GM19467 (cell line): Measurements from ENCODE around the gene SOX1.

Experiments
- ATAC-seq: cut with Tn5 transposase; IDR thresholded peaks from one replicate; pipeline ENCODE4 v1.9.1; 2021; ENCODE audit warnings: mild to moderate bottlenecking, moderate library complexity; ENCODE audit not compliant: unreplicated experiment

The SOX1 gene

GRCh38 chr13:112058519-112058873, 8.5 kb upstream of the SOX1 start:
- ATAC-seq: no peak

GRCh38 chr13:112058941-112059340, 8.0 kb upstream of the SOX1 start:
- ATAC-seq: no peak

GRCh38 chr13:112059457-112060281, 7.3 kb upstream of the SOX1 start:
- ATAC-seq: no peak

- no peak for ATAC-seq
Observed at GRCh38 chr13:112060282-112060830, 6.6 kb upstream of the SOX1 start.

- ATAC-seq: no peak
Observed at GRCh38 chr13:112060899-112061366, 6.0 kb upstream of the SOX1 start.

- no peak for ATAC-seq
Observed at GRCh38 chr13:112061367-112062061, 5.4 kb upstream of the SOX1 start.

GRCh38 chr13:112062072-112062567, 4.8 kb upstream of the SOX1 start:
- ATAC-seq: no peak

GRCh38 chr13:112062571-112063570, 4.1 kb upstream of the SOX1 start:
- ATAC-seq: no peak

GRCh38 chr13:112063807-112064206, 3.1 kb upstream of the SOX1 start:
- ATAC-seq: no peak

- ATAC-seq: no peak
Observed at GRCh38 chr13:112064222-112064621, 2.7 kb upstream of the SOX1 start.

- no peak for ATAC-seq
Observed at GRCh38 chr13:112065521-112065866, 1.5 kb upstream of the SOX1 start.

- no peak for ATAC-seq
Observed at GRCh38 chr13:112065867-112066623, 904 bp upstream of the SOX1 start.

- no peak for ATAC-seq
Observed at GRCh38 chr13:112066624-112067004, 335 bp upstream of the SOX1 start.

GRCh38 chr13:112067871-112068539, 1.1 kb downstream of the SOX1 start:
- ATAC-seq: no peak

- no peak for ATAC-seq
Observed at GRCh38 chr13:112068540-112069060, 1.7 kb downstream of the SOX1 start.

GRCh38 chr13:112069061-112069844, 2.3 kb downstream of the SOX1 start:
- ATAC-seq: no peak

- ATAC-seq: no peak
Observed at GRCh38 chr13:112069845-112070251, 2.9 kb downstream of the SOX1 start.

GRCh38 chr13:112071102-112071722, 4.3 kb downstream of the SOX1 start:
- ATAC-seq: no peak
